ENCODE measurements around the gene DGUOK.

DNA sequence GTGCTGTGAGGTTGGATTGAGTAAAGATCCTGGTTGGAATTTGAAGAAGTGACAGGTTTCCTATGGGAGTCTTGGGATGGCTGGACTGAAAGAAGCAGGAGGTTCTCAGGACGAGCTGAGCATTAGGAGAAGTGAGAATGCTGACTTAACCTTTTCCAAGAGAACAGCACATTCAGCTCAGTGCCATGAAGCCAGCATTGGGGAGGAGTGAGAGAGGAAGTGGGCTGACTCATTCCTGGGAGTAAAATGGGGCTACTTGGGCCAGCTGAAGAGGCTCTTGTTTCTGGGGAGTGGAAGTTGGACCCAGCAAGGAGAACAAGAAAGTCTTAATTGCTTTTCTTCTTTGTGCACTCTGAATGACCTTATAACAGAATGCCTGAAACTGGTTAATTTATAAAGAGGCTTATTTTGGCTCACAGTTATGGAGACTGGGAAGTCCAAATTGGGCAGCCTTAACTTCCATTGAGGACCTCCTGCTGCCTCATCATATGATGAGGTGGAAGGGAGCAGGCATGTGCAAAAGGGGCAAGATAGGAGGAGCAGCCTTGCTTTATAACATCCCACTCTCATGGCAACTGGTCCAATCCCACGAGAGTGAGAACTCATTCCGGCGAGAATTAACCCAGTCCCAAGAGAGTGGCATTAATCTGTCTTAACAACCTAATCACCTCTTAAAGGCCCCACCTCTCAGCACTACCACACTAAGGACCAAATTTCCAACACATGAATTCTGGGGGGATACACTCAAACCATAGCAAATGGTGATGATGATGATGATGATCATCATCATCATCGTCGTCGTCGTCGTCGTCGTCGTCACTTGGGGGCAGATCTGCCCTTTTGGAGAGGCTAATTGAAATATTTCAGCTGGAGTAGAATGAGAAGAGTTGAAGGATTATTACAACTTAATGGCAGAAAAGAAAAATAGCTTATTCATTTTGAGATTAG lies 26.1 kb downstream of the DGUOK start:
- TF ChIP-seq, protein P1, sequence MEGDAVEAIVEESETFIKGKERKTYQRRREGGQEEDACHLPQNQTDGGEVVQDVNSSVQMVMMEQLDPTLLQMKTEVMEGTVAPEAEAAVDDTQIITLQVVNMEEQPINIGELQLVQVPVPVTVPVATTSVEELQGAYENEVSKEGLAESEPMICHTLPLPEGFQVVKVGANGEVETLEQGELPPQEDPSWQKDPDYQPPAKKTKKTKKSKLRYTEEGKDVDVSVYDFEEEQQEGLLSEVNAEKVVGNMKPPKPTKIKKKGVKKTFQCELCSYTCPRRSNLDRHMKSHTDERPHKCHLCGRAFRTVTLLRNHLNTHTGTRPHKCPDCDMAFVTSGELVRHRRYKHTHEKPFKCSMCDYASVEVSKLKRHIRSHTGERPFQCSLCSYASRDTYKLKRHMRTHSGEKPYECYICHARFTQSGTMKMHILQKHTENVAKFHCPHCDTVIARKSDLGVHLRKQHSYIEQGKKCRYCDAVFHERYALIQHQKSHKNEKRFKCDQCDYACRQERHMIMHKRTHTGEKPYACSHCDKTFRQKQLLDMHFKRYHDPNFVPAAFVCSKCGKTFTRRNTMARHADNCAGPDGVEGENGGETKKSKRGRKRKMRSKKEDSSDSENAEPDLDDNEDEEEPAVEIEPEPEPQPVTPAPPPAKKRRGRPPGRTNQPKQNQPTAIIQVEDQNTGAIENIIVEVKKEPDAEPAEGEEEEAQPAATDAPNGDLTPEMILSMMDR (optimal IDR thresholded peaks at IDR 0.05 in 1 of 3, IDR thresholded peaks at IDR 0.05 in 1 of 3, conservative IDR thresholded peaks at IDR 0.05 in 1 of 3; ENCODE audit: extremely low read depth in 1 of 3, insufficient read depth in 2 of 3, low read length in 3 of 3) = no peak
- no peak for TF ChIP-seq EZH2 (IDR thresholded peaks at IDR 0.05; ENCODE audit: low read length)
